ENCODE data around the gene KRTAP5-3.

GRCh38 chr11:1597331-1597993, 10.8 kb downstream of the KRTAP5-3 start:
- TF ChIP-seq, protein P1, sequence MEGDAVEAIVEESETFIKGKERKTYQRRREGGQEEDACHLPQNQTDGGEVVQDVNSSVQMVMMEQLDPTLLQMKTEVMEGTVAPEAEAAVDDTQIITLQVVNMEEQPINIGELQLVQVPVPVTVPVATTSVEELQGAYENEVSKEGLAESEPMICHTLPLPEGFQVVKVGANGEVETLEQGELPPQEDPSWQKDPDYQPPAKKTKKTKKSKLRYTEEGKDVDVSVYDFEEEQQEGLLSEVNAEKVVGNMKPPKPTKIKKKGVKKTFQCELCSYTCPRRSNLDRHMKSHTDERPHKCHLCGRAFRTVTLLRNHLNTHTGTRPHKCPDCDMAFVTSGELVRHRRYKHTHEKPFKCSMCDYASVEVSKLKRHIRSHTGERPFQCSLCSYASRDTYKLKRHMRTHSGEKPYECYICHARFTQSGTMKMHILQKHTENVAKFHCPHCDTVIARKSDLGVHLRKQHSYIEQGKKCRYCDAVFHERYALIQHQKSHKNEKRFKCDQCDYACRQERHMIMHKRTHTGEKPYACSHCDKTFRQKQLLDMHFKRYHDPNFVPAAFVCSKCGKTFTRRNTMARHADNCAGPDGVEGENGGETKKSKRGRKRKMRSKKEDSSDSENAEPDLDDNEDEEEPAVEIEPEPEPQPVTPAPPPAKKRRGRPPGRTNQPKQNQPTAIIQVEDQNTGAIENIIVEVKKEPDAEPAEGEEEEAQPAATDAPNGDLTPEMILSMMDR (IDR thresholded peaks at IDR 0.05; ENCODE audit: poor library complexity) = no peak
- no peak for TF ChIP-seq EZH2phosphoT487 (IDR thresholded peaks at IDR 0.05; ENCODE audit: low read depth, severe bottlenecking, unreplicated experiment)
- no peak for TF ChIP-seq EZH2 (IDR thresholded peaks at IDR 0.05; ENCODE audit: borderline replicate concordance)

Data from hepatocyte (in vitro differentiated cells).